NCI-H510A (cell line): Measurements from ENCODE around the gene CBLIF.
"Not testable (repeated sequence)": the region's sequence is repeated elsewhere in the genome, so short reads cannot be mapped to it uniquely, and the experiment has no call there.

Experiments
- DNase-seq: peaks from one replicate; lab custom pipeline; 2025; lab: John Stamatoyannopoulos, UW

CBLIF gene

DNA sequence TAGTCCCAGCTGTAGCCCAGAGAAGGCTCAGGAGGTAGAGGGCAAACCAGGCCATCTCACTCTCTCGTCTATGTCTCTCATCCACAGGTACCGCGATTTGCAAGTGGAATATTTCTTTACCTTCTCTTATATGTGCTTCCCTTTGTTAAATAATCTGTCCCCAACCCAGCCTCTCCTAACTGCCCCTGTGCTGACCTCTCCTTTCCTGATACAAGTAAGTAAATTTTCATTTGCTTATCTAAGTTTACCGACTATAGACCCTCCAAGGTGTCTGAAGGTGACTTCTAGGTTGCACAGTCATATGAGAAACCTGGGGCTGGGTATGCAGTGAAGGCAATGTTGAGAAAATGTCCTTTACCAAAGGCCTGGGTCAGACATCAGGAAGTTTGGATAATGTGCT lies at the start of gene CBLIF:
TSS of gene CBLIF (minus strand) at position 101 of the 400 bp plus-strand sequence. CDS start at position 55, 46 bp downstream.
- no peak for DNase-seq

DNA sequence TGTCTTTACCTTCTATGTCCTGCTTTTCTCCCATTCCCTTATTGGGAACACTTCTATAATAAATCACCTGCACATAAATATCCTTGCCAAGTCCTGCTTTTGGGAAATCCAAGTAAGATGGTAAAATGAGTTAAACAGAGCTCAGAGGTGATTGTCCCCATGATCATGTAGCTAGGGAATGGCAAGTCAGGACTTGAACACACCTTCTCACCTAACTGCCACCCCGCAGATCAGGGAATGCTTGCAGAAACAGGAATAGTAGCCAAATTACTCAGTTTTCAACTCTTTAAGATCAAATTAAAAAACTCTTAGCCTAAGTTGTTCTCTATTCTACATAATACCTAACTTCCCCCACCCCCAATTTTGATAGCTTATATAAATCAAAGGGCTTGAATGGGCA lies 49.3 kb upstream of the CBLIF start:
- DNase-seq: no peak

DNA sequence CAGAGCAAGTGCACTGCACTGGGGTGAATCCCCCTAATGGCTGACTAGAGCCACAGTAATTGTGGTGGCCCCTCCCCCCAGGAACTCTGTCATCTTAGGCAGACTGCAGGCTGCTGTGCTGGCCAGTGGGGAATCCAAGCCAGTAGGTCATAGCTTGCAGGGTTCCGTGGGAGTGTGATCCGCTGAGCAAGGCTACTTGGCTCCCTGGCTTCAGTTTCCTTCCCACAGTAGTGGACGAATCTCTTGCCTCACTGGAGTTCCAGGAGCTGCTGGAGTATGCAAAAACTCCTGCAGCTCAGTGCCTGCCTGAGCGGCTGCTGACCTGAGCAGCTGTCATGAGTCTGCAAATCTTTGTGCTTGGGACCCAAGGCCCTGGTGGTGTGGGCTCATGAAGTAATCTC lies 46.5 kb upstream of the CBLIF start:
- DNase-seq: no peak

DNA sequence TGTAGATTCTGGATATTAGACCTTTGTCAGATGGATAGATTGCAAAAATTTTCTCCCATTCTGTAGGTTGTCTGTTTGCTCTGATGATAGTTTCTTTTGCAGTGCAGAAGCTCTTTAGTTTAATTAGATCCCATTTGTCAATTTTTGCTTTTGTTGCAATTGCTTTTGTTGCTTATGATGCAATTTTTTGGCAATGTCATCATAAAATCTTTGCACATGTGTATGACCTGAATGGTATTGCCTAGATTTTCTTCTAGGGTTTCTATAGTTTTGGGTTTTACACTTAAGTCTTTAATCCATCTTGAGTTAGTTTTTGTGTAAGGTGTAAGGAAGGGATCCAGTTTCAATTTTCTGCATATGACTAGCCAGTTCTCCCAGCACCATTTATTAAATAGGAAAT lies 41.9 kb upstream of the CBLIF start:
- DNase-seq: not testable (repeated sequence)

DNA sequence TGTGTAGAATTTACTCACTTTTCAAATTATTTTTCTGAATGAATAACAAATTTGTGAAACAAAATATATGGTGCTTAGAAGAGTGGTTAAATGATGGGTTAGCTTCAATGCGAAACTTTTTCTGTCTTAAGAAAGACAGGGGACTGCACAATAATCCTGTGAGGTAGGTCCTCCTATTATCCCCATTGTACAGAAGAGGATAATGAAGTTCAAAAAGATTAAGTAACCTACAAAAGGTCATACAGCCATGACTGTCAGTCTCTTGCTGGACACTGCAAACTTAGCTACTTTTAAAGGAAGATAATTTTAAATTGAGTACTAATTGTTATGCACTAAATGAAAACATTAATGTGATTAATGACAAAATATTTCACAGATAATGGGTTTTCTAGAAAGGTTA lies 38.3 kb upstream of the CBLIF start:
- DNase-seq: no peak

DNA sequence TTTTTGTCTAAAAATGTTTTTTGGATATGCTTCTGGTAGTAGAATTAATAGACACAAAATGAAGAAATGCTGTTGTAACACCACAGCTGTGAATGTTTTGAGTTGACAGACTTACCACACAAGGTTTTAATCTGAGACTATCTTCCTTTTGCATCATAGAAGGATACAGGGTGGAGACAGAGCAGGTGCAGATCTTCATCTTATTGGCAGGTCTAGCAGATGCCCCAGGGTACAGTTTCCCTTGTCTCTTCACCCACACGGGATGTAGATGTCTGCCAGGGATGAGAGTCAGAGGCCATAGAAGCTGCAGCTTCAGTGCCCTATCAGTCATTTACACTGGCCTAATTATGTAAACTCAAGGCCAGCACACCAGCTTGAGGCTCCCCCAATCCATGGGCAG lies 34.3 kb upstream of the CBLIF start:
- no peak for DNase-seq

DNA sequence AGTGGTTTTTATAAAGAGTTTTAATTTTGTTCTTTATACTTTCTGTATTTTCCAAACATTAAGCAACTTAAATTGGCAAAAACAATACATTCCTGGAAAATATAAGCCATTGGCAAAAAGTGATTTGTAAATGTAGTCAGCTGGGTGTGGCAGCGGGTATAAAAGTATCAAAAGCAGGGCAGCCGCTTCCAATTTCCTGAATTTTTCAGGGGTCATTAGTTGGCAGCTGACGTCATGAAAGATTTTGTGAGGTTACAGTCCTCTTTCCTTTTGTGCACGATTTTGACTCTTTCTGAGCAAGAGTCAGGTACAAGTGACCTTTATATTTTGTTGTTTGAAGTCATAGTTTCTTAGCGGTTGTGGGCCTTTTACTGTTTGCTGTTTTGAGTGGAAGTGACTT lies 33.3 kb upstream of the CBLIF start, which contains the start of gene OOSP3:
TSS of gene OOSP3 (plus strand) at position 208 of the 400 bp plus-strand sequence. CDS start at position 235, 27 bp downstream.
- no peak for DNase-seq

DNA sequence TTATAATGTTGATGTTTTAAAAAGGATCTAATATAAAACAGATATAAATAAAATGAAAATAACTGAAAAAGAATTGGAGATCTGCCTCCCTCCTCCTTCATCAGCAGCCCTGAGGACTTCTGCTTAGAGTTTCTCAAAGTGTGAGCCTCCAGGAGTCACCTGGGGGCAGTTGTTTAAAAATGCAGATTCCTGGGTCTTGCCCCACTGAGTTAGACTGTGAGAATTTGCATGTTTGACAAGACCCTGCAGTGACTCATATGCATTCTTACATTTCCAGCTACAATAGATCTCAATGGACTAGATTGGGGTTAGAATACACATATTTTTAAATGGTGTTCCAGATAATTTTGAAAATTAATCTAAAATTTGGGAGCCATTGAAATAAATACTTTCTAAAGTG lies 32.5 kb upstream of the CBLIF start:
- no peak for DNase-seq

DNA sequence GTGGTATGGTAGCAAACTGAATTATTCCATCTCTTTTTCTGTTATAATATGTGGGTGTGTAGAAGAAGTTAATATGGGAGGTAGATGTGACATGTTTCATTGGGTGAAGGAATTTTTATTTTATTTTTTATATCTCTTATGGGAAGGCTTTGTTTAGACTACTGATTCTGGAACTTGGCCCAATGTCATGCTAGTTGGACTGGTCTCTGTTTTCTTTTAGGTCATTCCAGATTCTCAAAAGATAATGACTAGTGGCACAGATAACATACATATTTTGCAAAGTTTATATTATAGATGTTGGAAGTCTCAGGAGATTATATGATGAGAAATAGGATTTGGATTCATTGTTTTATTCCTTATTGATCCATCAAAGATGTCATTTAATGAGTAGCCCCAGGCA lies 32.0 kb upstream of the CBLIF start:
- DNase-seq: no peak

DNA sequence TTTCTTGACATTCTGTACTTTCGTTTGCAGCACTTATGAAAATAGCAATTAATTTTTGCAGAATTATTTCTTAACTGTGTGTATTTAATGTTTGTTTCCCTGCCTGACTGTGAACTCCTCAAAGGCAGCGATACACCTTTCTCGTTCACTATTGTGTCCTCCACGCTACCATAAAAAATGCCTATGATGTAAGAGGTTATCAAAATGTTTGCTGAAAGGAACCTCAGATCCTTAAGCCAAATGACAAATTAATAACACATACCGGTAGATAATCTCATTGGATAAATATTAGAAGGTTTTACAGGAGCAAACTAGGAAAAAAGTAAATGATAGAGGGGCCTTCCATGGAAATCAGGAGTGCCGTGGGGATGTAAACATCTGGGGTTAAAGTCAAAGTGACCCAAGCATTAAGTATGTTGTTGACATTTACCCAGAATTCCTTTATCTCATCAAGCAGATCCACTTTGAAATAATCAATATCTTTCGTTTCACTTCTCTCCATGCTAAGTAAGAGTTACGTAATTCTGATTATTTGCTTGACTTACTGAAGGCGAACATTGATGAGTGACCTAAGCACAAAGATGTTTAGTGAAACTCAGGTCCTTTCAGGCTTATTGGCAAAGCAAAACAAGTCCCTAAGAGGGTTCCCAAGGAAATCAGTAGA lies 30.7 kb upstream of the CBLIF start:
- DNase-seq: no peak

DNA sequence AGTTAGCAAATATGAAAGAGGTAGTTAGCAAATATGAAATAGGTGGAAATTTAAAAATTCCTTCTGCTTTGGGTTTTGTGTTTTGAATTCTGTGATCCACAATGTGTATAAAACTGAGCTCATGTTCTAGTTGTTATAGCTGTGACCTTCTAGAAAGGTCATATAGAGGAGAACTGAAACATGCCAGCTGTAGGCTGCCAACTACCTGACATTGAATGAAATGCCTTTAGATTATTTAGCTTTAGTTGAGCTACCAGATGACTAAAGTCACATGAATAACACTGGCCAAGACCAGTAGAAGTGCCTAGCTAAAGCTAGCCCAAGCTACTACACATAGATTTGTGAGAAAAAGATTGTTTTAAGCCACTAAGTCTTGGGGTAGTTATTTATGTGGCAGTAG lies 26.8 kb upstream of the CBLIF start:
- no peak for DNase-seq

DNA sequence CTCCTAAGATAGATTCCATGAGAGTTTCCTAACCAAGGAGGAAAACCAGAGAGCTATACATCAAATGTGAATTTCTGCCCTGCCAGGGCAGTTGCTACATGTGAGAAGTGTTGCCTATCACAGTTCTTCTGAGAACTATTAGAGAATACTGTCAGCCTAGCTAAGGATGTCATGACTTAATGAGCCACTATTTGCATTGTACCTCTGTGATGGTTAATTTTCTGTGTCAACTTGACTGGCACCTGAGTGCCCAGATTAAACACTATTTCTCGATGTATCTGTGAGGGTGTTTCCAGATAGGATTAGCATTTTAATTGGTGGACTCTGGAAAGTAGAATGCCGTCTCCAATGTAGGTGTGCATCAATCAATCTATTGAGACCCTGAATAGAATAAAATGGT lies 22.6 kb upstream of the CBLIF start:
- no peak for DNase-seq

DNA sequence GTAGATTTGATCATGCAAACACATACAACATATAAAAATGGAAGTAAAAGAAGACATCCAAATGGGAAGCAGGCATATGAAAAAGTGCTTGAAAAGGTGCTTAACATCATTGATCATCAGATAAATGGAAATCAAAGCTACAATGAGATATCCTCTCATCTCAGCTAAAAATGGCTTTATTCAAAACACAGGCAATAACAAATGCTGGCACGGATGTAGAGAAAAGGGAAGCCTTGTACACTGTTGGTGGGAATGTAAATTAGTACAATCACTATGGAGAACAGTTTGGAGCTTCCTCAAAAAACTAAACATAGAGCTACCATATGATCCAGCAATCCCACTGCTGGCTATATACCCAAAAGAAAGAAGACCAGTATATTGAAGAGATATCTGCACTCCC lies 21.5 kb upstream of the CBLIF start:
- no peak for DNase-seq

DNA sequence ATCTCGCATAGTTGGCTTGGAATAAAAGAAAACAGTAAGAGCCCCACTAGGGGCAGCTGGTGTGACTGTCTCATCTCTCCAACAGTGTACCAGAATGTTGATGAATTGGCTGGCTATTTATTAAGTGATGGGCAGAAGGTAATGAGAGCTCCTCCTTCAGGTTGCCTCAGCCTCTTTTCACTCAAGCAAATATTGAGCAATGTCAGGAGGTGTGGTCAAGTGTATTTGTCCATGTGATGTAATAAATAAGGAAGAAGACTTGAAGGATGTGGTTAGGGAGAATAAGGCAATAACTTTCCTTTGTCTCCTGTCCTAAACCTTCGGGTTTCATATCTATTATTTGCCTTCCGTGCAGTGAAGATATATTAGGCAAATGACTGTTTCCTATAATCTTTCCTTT lies 21.1 kb upstream of the CBLIF start, which contains the start of gene TCN1:
TSS of gene TCN1 (minus strand) at position 91 of the 400 bp plus-strand sequence. CDS start at position 74, 17 bp downstream.
- no peak for DNase-seq

DNA sequence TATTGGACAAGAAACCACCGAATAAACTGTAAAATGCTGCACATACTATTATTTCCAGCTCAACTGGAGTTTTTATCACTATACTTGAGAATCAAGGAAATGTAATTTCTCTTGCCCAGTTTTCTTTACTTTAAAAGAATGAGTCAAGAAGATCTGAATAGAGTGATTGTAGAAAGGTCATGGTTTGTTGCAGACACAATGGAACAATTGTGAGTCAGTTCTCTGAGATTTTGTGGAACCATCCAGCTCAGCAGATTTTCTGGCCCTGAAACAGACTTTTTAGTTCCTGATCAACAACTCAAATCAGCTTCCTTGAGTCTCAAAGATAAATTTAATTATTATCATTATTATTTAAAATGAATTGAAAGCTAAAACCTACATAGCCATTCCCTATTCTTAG lies 19.7 kb upstream of the CBLIF start:
- no peak for DNase-seq

DNA sequence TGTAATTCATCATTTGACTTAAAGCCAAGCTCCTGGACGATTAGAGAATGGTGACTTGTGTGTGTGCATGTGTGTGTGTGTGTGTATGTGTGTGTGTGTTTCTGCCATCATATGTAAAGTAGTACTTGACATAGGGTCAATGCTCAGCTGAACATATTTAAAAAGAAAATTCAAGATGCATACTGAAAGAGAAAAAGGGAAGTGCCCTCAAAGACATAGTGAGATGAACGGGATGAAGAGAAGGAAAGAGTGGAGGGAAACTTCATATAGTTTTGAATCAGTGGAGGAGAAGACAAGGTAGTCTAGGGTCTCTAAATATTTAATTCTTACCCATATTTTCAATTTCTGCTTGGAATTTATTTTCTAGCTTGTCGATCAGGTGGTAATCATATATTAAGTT lies 17.0 kb upstream of the CBLIF start:
- DNase-seq: no peak

DNA sequence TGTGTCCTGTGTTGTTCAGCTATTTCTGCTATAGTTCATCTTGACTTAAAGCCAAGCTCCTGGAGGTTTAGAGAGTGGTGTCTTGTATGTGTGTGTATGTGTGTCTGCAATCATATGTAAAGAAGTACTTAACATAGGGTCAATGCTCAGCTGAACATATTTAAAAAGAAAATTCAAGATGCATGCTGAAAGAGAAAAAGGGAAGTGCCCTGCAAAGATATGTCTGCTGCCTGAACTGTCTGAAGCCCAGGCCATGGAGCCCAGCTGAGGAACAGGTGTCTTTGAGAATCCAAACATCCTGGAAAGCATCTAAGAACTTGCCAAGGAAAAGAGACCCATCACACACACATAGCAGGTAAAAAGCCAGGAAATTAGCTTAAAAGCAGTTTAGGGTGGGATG lies 14.4 kb upstream of the CBLIF start:
- DNase-seq: no peak

DNA sequence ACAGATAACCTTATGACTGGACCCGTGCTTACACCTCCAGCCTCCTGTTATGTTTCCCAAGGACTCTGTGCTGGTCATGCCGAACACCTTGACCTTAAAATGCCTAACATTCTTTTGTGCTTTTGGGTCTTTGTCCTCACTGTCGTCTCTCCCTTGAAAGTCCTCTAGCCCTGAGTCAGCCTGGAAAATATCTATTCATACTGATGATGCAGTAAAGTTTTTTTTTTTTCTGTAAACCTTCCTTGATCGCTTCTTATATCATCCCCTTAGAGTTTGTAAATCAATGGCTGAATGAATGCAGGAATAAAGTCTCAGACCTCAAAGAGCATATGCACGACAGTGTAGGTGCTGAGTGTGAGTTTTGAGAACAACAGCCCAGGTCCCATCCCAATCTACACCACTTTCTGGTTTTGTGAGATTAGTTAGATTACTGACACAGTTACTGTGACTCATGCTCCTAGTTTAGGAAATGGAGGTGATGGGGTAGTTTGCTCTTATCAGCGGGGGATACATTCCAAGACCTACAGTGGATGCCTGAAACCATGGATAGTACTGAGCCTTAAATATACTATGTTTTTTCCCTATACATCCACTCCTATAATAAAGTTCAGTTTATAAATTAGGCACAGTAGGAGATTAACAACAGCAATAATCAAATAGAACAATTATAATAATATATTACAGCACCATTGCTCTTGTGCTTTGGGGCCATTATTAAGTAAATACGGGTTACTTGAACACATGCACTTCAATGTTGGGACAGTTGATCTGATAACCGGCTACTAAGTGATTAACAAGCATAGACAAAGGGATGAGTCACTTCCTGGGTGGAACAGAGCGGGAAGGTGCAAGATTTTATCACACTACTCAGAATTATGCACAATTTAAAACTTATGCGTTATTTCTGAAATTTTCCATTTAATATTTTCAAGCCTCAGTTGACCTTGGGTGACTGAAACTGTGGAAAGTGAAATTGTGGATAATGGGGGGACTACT lies 12.4 kb upstream of the CBLIF start:
- no peak for DNase-seq

DNA sequence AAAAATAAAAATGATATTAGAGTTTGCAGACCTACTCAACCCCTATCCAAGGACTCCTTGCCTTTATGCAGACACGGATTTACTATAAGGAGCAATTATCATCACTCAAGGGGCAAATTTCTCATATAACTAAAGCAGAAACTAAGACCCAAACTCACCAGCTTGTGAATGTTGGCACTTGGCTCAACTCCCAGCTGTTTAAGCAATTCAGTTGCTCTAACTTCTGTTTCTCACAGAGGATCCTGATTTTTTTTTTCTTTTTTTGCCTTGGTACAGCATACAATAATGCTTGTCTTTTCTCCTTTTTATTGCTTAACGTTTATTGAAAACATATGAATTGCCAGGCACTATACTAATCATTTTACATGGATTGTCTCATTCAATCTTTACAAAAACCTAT lies 9.6 kb upstream of the CBLIF start:
- no peak for DNase-seq

DNA sequence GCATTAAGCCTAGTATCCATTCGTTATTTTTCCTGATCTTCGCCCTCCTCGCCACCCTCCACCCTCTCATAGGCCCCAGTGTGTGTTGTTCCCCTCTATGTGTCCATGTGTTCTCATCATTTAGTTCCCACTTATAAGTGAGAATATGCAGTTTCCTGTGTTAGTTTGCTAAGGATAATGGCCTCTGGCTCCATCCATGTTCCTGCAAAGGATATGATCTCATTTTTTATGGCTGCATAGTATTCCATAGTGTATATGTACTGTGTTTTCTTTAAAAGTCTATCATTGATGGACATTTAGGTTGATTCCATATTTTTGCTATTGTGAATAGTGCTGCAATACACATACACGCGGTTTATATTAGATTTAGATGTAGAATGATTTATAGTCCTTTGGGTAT lies 6.1 kb upstream of the CBLIF start:
- DNase-seq: not testable (repeated sequence)

DNA sequence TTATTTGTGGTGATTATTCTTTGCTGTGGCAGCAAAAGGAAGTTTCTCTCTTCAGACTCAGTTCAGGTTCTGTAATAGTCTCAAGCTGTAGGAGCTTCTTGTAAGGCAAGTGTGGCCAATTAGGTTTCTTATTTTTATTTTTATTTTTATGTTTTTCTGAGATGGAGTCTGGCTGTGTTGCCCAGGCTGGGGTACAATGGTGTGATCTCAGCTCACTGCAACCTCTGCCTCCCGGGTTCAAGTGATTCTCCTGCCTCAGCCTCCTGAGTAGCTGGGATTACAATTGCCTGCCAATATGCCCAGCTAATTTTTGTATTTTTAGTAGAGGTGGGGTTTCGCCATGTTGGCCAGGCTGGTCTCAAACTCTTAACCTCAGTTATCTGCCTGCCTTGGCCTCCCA lies 4.3 kb upstream of the CBLIF start:
- DNase-seq: not testable (repeated sequence)

DNA sequence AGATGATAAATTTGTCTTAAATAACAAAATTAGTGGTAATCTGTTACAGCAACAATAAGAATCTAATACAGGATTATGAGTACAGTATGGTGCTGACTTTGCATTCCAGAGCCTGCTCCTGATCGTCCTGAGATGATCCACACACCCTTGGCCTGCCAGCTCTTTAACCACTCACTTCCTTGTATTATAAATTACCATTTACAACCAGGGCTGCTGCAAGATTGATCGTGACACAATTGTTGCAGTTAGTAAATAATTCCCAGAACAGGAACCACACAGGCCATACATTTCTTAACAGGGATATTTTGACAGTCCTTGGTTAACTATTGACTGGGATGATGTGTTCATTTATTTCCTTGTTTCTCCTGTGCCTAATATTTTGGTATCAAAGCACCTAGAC lies 3.8 kb upstream of the CBLIF start:
- no peak for DNase-seq

DNA sequence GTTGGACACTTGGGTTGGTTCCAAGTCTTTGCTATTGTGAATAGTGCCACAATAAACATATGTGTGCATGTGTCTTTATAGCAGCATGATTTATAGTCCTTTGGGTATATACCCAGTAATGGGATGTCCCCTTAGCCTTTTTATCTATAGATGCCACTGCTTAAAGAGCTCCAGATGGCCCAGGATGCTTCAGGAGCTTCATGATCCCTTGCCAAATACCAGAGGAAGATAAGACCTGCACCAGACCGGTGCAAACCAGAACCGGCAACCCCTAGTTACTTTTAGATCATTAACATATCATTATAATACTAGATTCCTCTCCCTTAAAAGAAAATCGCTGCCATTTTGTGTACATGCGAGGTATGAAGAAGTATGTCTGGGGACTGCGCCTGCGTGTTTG lies 3.1 kb upstream of the CBLIF start:
- DNase-seq: not testable (repeated sequence)
